T-cell (primary cell): ENCODE data around the gene PCDHGB5. TPM values are rescaled to one million over a fixed set of nuclear protein-coding genes. Genes with fewer than 3 reads are reported as not detected.
"Not testable (repeated sequence)": the region's sequence is repeated elsewhere in the genome, so short reads cannot be mapped to it uniquely, and the experiment has no call there.

Source experiments
- ATAC-seq, 4 experiments: fragments of 200-7000 bp in 3 of 4; fragments of 150-1000 bp in 1 of 4; cut with Tn5 transposase; replicated peaks in 1 of 4; 1 replicate in 3 of 4; 2 replicates in 1 of 4; pipeline ENCODE4 v1.10.0; 2021; ENCODE audit warnings: moderate library complexity in 3 of 4, mild to moderate bottlenecking in 2 of 4, moderate number of reproducible peaks in 1 of 4
- CTCF ChIA-PET, 2 donors: fragments of 300-600 bp; sonication (Branson Sonifier 250); formaldehyde crosslinking; loops; one replicate each; lab custom pipeline; 2022; ENCODE audit warnings: antibody characterized with exemption in 2 of 2; lab: Charles Lee
- POLR2A ChIA-PET, 2 donors: fragments of 300-600 bp; sonication (Branson Sonifier 250); formaldehyde crosslinking; loops; one replicate each; lab custom pipeline; 2022; ENCODE audit warnings: antibody characterized with exemption in 2 of 2; lab: Charles Lee
- DNase-seq, 35 experiments: peaks; one replicate each; pipeline versions ENCODE4 v3.0.0 to v3.0.0-alpha.2; 2013 to 2023
- H3K27ac ChIP-seq: one replicate; pipeline ENCODE4 v1.5.1; 2013; ENCODE audit warnings: low read length
- H3K27me3 ChIP-seq, 2 experiments: replicated peaks in 1 of 2; 1 replicate in 1 of 2; 2 replicates in 1 of 2; pipeline versions ENCODE4 v1.6.1 to v1.7.0; 2013; ENCODE audit warnings: low read length in 1 of 2, mixed read lengths in 1 of 2; ENCODE audit not compliant: control insufficient read depth in 2 of 2, insufficient read depth in 2 of 2; ENCODE audit errors: extremely low read depth in 1 of 2
- H3K36me3 ChIP-seq, 2 donors: 1 replicate in 1 of 2; 2 replicates in 1 of 2; pipeline versions ENCODE4 v1.6.1 to v1.7.0; 2013; ENCODE audit warnings: low read length in 1 of 2; ENCODE audit not compliant: control insufficient read depth in 2 of 2, insufficient read depth in 1 of 2; ENCODE audit errors: extremely low read depth in 1 of 2
- H3K4me1 ChIP-seq, 2 experiments: 1 replicate in 1 of 2; 2 replicates in 1 of 2; pipeline versions ENCODE4 v1.6.1 to v1.7.0; 2013; ENCODE audit warnings: low read length in 2 of 2, mixed read lengths in 1 of 2; ENCODE audit not compliant: insufficient read depth in 2 of 2, control insufficient read depth in 1 of 2; ENCODE audit errors: extremely low read depth in 1 of 2
- H3K4me3 ChIP-seq, 2 donors: 1 replicate in 1 of 2; 2 replicates in 1 of 2; pipeline versions ENCODE4 v1.5.1 to v1.7.0; 2013; ENCODE audit warnings: mild to moderate bottlenecking in 2 of 2, low read length in 1 of 2, moderate library complexity in 1 of 2; ENCODE audit not compliant: control insufficient read depth in 1 of 2; ENCODE audit errors: extremely low read depth in 1 of 2
- H3K9me3 ChIP-seq: 2 replicates; pipeline ENCODE4 v1.7.0; 2013
- H3K27ac Mint-ChIP-seq, 2 donors: one replicate each; pipeline ENCODE4 v1.8.0; 2020 to 2021; ENCODE audit warnings: mild to moderate bottlenecking in 2 of 2, mixed read lengths in 2 of 2
- H3K27me3 Mint-ChIP-seq, 2 donors: one replicate each; pipeline ENCODE4 v1.8.0; 2021 to 2022; ENCODE audit warnings: mixed read lengths in 2 of 2
- H3K36me3 Mint-ChIP-seq: one replicate; pipeline ENCODE4 v1.8.0; 2021; ENCODE audit warnings: mixed read lengths
- H3K4me1 Mint-ChIP-seq, 3 donors: one replicate each; pipeline ENCODE4 v1.8.0; 2020 to 2022; ENCODE audit warnings: mixed read lengths in 3 of 3, mild to moderate bottlenecking in 1 of 3
- H3K4me3 Mint-ChIP-seq, 3 donors: one replicate each; pipeline ENCODE4 v1.8.0; 2020 to 2022; ENCODE audit warnings: mild to moderate bottlenecking in 3 of 3, mixed read lengths in 3 of 3, moderate library complexity in 3 of 3
- H3K9me3 Mint-ChIP-seq, 3 donors: one replicate each; pipeline ENCODE4 v1.8.0; 2020 to 2022; ENCODE audit warnings: mixed read lengths in 3 of 3
- WGBS: methylation state at CpG from one replicate; pipeline ENCODE4 v1.1.5; 2013; ENCODE audit warnings: missing lambda C conversion rate; ENCODE audit not compliant: insufficient coverage; 5-methylcytosine and 5-hydroxymethylcytosine counted together
- total RNA-seq, 35 experiments: library from RNA in 6 of 35; stranded (reverse) in 6 of 35; fragments of 120-200 nt in 1 of 35; gene quantifications; one replicate each; pipeline versions ENCODE4 v1.2.1 to v1.2.4 and lab custom pipeline; 2013 to 2026

PCDHGB5 gene
- total RNA-seq, 5 donors from 2014 or later (not counting 1 experiment from before 2014, with no cell fraction given), result 0.26 to 0.96 (median 0.39) TPM

GRCh38 chr5:141422742-141423291 is 25.1 kb downstream of the PCDHGB5 start:
- Histone ChIP-seq H3K4me1 (peaks cover 0 to 10% of the 10 kb centered on the region in 2 experiments), H3K36me3 (no peaks in the 10 kb centered on the region), H3K27ac (no peak overlapping the region), H3K4me3 (peak overlapping the region in 1 of 2 donors; percentile 41), H3K9me3 (peaks cover 3% of the 10 kb centered on the region), H3K27me3 (peaks cover 35 to 66% of the 10 kb centered on the region in 2 experiments)
- H3K27me3 Mint-ChIP-seq, result peaks cover 66 to 84% of the 10 kb centered on the region in 2 donors
- peaks cover 2 to 35% (median 34%) of the 10 kb centered on the region in 3 donors for H3K9me3 Mint-ChIP-seq
- H3K4me1 Mint-ChIP-seq, result peaks cover 3 to 8% (median 7%) of the 10 kb centered on the region in 3 donors
- H3K27ac Mint-ChIP-seq, result no peak overlapping the region
- ChIA-PET CTCF (no interaction called here), POLR2A (no interaction called here)
- 35% methylated on average over 42 of the region's 42 CpGs for WGBS
- H3K36me3 Mint-ChIP-seq, result peaks cover 19% of the 10 kb centered on the region
- ATAC-seq (no peak), DNase-seq (no peak)
- no peak overlapping the region for H3K4me3 Mint-ChIP-seq

GRCh38 chr5:141427783-141428426 is 30.2 kb downstream of the PCDHGB5 start:
- H3K27ac ChIP-seq, result no peak overlapping the region
- no peak for ATAC-seq
- ChIA-PET POLR2A (interaction anchor here in 1 of 2 donors (0.6 kb wide), 1 partner anchor 206 kb away, joined by 3 read pairs; no protein-coding TSS in a partner anchor), CTCF (interaction anchor here in 1 of 2 donors (1.2 kb wide), 1 partner anchor 10 kb away, joined by 4 read pairs; the partner anchor contains the start of gene PCDHGB7)
- H3K4me1 ChIP-seq, result peaks cover 0 to 11% of the 10 kb centered on the region in 2 experiments
- H3K36me3 ChIP-seq, result no peaks in the 10 kb centered on the region
- H3K27me3 ChIP-seq, result peaks cover 34 to 61% of the 10 kb centered on the region in 2 experiments
- 61% methylated on average over 53 of the region's 53 CpGs for WGBS
- DNase-seq, result no peak
- Mint-ChIP-seq H3K4me1 (peaks cover 6 to 17% (median 10%) of the 10 kb centered on the region in 3 donors), H3K36me3 (peaks cover 7% of the 10 kb centered on the region), H3K27me3 (peaks cover 64 to 79% of the 10 kb centered on the region in 2 donors), H3K27ac (no peak overlapping the region), H3K4me3 (no peak overlapping the region), H3K9me3 (peaks cover 13 to 29% (median 29%) of the 10 kb centered on the region in 3 donors)
- H3K4me3 ChIP-seq, result no peak overlapping the region
- peaks cover 7% of the 10 kb centered on the region for H3K9me3 ChIP-seq

- peaks cover 57 to 77% of the 10 kb centered on the region in 2 donors for H3K27me3 Mint-ChIP-seq
- peaks cover 34 to 64% of the 10 kb centered on the region in 2 experiments for H3K27me3 ChIP-seq
- WGBS, result 18% methylated on average over 25 of the region's 33 CpGs
Measured at GRCh38 chr5:141430332-141431113, 32.8 kb downstream of the PCDHGB5 start, which contains the start of gene PCDHGA12. Gene PCDHGA12, plus strand, starts transcription at chr5:141430507. Its CDS starts 253 bp downstream, at chr5:141430760.

DNA sequence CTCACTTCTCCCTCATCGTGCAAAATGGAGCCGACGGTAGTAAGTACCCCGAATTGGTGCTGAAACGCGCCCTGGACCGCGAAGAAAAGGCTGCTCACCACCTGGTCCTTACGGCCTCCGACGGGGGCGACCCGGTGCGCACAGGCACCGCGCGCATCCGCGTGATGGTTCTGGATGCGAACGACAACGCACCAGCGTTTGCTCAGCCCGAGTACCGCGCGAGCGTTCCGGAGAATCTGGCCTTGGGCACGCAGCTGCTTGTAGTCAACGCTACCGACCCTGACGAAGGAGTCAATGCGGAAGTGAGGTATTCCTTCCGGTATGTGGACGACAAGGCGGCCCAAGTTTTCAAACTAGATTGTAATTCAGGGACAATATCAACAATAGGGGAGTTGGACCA is 33.5 kb downstream of the PCDHGB5 start:
- peaks cover 0 to 11% of the 10 kb centered on the region in 2 experiments for H3K4me1 ChIP-seq
- CTCF ChIA-PET, result interaction anchor here in 1 of 2 donors (1.3 to 2.1 kb wide), 5 partner anchors 18 to 133 kb away, joined by 3 to 12 read pairs (median 6); partner anchors contain the start of gene PCDHGA10
- peaks cover 4% of the 10 kb centered on the region for H3K9me3 ChIP-seq
- H3K27me3 ChIP-seq, result peaks cover 35 to 58% of the 10 kb centered on the region in 2 experiments
- peaks cover 6 to 17% (median 10%) of the 10 kb centered on the region in 3 donors for H3K4me1 Mint-ChIP-seq
- DNase-seq, result no peak
- peak overlapping the region in 1 of 2 donors; percentile 33 for H3K4me3 ChIP-seq
- H3K36me3 Mint-ChIP-seq, result peaks cover 7% of the 10 kb centered on the region
- H3K36me3 ChIP-seq, result no peaks in the 10 kb centered on the region
- H3K27ac ChIP-seq, result no peak overlapping the region
- peak overlapping the region; percentile 49 to 68 (median 53) for H3K4me3 Mint-ChIP-seq
- peaks cover 13 to 31% (median 29%) of the 10 kb centered on the region in 3 donors for H3K9me3 Mint-ChIP-seq
- H3K27ac Mint-ChIP-seq, result no peak overlapping the region
- WGBS, result 30% methylated on average over 36 of the region's 37 CpGs
- no peak for ATAC-seq
- peaks cover 55 to 72% of the 10 kb centered on the region in 2 donors for H3K27me3 Mint-ChIP-seq
- POLR2A ChIA-PET, result no interaction called here

More at GRCh38 chr5:141430332-141431113, 32.8 kb downstream of the PCDHGB5 start, which contains the start of gene PCDHGA12:
- no peaks in the 10 kb centered on the region for H3K36me3 ChIP-seq
- H3K9me3 ChIP-seq, result peaks cover 4% of the 10 kb centered on the region
- H3K36me3 Mint-ChIP-seq, result peaks cover 7% of the 10 kb centered on the region
- H3K9me3 Mint-ChIP-seq, result peaks cover 13 to 31% (median 29%) of the 10 kb centered on the region in 3 donors
- peak within 1 kb of the TSS in 1 of 2 donors; percentile 15 for H3K27ac Mint-ChIP-seq
- DNase-seq (no peak), ATAC-seq (peak in 1 of 4 experiments; percentile 24)
- H3K4me3 ChIP-seq, result peak within 1 kb of the TSS in 1 of 2 donors; percentile 33
- POLR2A ChIA-PET, result interaction anchor here in 1 of 2 donors (0.7 kb wide), 1 partner anchor 11 kb away, joined by 3 read pairs; no protein-coding TSS in a partner anchor
- H3K4me3 Mint-ChIP-seq, result peak within 1 kb of the TSS; percentile 49 to 68 (median 68)
- CTCF ChIA-PET, result interaction anchor here (0.5 to 2.1 kb wide), 17 partner anchors 12 to 133 kb away, joined by 3 to 12 read pairs (median 4); partner anchors contain the start of gene PCDHGA10 (in 1 of the 2)
- H3K27ac ChIP-seq, result no peak within 1 kb of the TSS
- peaks cover 0 to 11% of the 10 kb centered on the region in 2 experiments for H3K4me1 ChIP-seq
- H3K4me1 Mint-ChIP-seq, result peaks cover 6 to 17% (median 10%) of the 10 kb centered on the region in 3 donors

- H3K27me3 ChIP-seq, result peaks cover 32 to 50% of the 10 kb centered on the region in 2 experiments
- H3K36me3 Mint-ChIP-seq, result not testable (repeated sequence)
- peaks cover 54 to 63% of the 10 kb centered on the region in 2 donors for H3K27me3 Mint-ChIP-seq
Measured at GRCh38 chr5:141432308-141432707, 34.6 kb downstream of the PCDHGB5 start.

More at GRCh38 chr5:141432308-141432707, 34.6 kb downstream of the PCDHGB5 start:
- CTCF ChIA-PET, DNase-seq, H3K9me3 ChIP-seq, H3K27ac ChIP-seq, H3K36me3 ChIP-seq, H3K27ac Mint-ChIP-seq, ATAC-seq: not testable (repeated sequence)
- peaks cover 6 to 17% (median 10%) of the 10 kb centered on the region in 3 donors for H3K4me1 Mint-ChIP-seq
- WGBS, result 44% methylated on average over 20 of the region's 38 CpGs
- peak overlapping the region in 1 of 2 donors; percentile 33 for H3K4me3 ChIP-seq
- POLR2A ChIA-PET, result interaction anchor here in 1 of 2 donors (0.7 kb wide), 1 partner anchor 117 kb away, joined by 3 read pairs; no protein-coding TSS in a partner anchor
- peak overlapping the region in 1 of 3 donors; percentile 29 for H3K4me3 Mint-ChIP-seq
- H3K9me3 Mint-ChIP-seq, result peaks cover 13 to 27% (median 23%) of the 10 kb centered on the region in 3 donors
- peaks cover 0 to 11% of the 10 kb centered on the region in 2 experiments for H3K4me1 ChIP-seq
